CD14-positive monocyte (primary cell): Measurements from ENCODE around the gene TMEM219. TPM values are rescaled to one million over a fixed set of nuclear protein-coding genes. Genes with fewer than 3 reads are reported as not detected.
A peak's percentile ranks its signal among the peaks of the same experiment; 100 is the strongest.

Experiments
- DNase-seq, 3 donors: peaks; one replicate each; pipeline ENCODE4 v3.0.0-alpha.2; 2011 to 2022
- H2AFZ ChIP-seq: 2 replicates; pipeline ENCODE4 v1.6.0; 2012; ENCODE audit warnings: mild to moderate bottlenecking, low read depth, low read length, inconsistent platforms; ENCODE audit not compliant: insufficient read depth, poor library complexity, severe bottlenecking
- H3K27ac ChIP-seq, 2 donors: 1 replicate in 1 of 2; 2 replicates in 1 of 2; pipeline ENCODE4 v1.5.1; 2012 to 2013; ENCODE audit warnings: low read length in 2 of 2, control low read depth in 1 of 2, inconsistent platforms in 1 of 2, low read depth in 1 of 2, mild to moderate bottlenecking in 1 of 2
- H3K27me3 ChIP-seq, 2 donors: one replicate each; pipeline versions ENCODE4 v1.6.0 to v1.6.1; 2011 to 2013; ENCODE audit warnings: low read length in 2 of 2; ENCODE audit not compliant: control insufficient read depth in 2 of 2, insufficient read depth in 2 of 2
- H3K36me3 ChIP-seq, 2 donors: replicated peaks in 1 of 2; 1 replicate in 1 of 2; 2 replicates in 1 of 2; pipeline versions ENCODE4 v1.5.1 to v1.6.1; 2012 to 2013; ENCODE audit warnings: low read length in 2 of 2, control low read depth in 1 of 2, inconsistent platforms in 1 of 2, mild to moderate bottlenecking in 1 of 2; ENCODE audit not compliant: insufficient read depth in 2 of 2, control insufficient read depth in 1 of 2
- H3K4me1 ChIP-seq, 2 donors: 1 replicate in 1 of 2; 2 replicates in 1 of 2; pipeline versions ENCODE4 v1.5.1 to v1.6.1; 2012 to 2013; ENCODE audit warnings: low read length in 2 of 2, control low read depth in 1 of 2, inconsistent platforms in 1 of 2, mild to moderate bottlenecking in 1 of 2, moderate library complexity in 1 of 2; ENCODE audit not compliant: insufficient read depth in 2 of 2, control insufficient read depth in 1 of 2
- H3K4me2 ChIP-seq: replicated peaks from 2 replicates; pipeline ENCODE3; 2012; ENCODE audit warnings: low read length, moderate library complexity, mild to moderate bottlenecking; ENCODE audit not compliant: poor library complexity, severe bottlenecking; ENCODE audit errors: extremely low read depth
- H3K4me3 ChIP-seq, 3 experiments: fragments of 200-600 bp in 1 of 3; sonication (generic) in 1 of 3; replicated peaks in 1 of 3; 1 replicate in 2 of 3; 2 replicates in 1 of 3; pipeline ENCODE4 v1.5.1; 2011 to 2013; ENCODE audit warnings: low read length in 3 of 3, mild to moderate bottlenecking in 3 of 3, control low read depth in 2 of 3, low read depth in 2 of 3, inconsistent platforms in 1 of 3, moderate library complexity in 1 of 3
- H3K79me2 ChIP-seq: 2 replicates; pipeline ENCODE4 v1.6.0; 2012; ENCODE audit warnings: mild to moderate bottlenecking, control low read depth, inconsistent platforms, low read length, moderate library complexity; ENCODE audit not compliant: insufficient read depth
- H3K9ac ChIP-seq: 2 replicates; pipeline ENCODE4 v1.6.0; 2017; ENCODE audit warnings: low read length, mild to moderate bottlenecking; ENCODE audit not compliant: insufficient read depth, poor library complexity, severe bottlenecking
- H3K9me3 ChIP-seq, 2 donors: replicated peaks in 1 of 2; 1 replicate in 1 of 2; 2 replicates in 1 of 2; pipeline versions ENCODE4 v1.5.1 to v1.6.1; 2012 to 2013; ENCODE audit warnings: low read length in 2 of 2, control low read depth in 1 of 2; ENCODE audit not compliant: control insufficient read depth in 1 of 2, insufficient read depth in 1 of 2
- H4K20me1 ChIP-seq: 2 replicates; pipeline ENCODE4 v1.6.0; 2012; ENCODE audit warnings: mild to moderate bottlenecking, low read length, control low read depth, moderate library complexity; ENCODE audit not compliant: insufficient read depth
- H3K27ac Mint-ChIP-seq, 7 donors: one replicate each; pipeline ENCODE4 v1.8.0; 2020; ENCODE audit warnings: mild to moderate bottlenecking in 7 of 7, mixed read lengths in 7 of 7, moderate library complexity in 6 of 7, inconsistent platforms in 2 of 7
- H3K27me3 Mint-ChIP-seq, 3 donors: one replicate each; pipeline ENCODE4 v1.8.0; 2021 to 2022; ENCODE audit warnings: low read depth in 3 of 3, mild to moderate bottlenecking in 3 of 3, mixed read lengths in 3 of 3, moderate library complexity in 3 of 3, inconsistent platforms in 1 of 3
- H3K36me3 Mint-ChIP-seq, 2 donors: one replicate each; pipeline ENCODE4 v1.8.0; 2020; ENCODE audit warnings: mixed read lengths in 2 of 2, inconsistent platforms in 1 of 2, mild to moderate bottlenecking in 1 of 2
- H3K4me1 Mint-ChIP-seq: one replicate; pipeline ENCODE4 v1.8.0; 2020; ENCODE audit warnings: mild to moderate bottlenecking, mixed read lengths
- H3K4me3 Mint-ChIP-seq, 2 donors: one replicate each; pipeline ENCODE4 v1.8.0; 2020; ENCODE audit warnings: mild to moderate bottlenecking in 2 of 2, mixed read lengths in 2 of 2, moderate library complexity in 1 of 2
- H3K9me3 Mint-ChIP-seq, 7 donors: one replicate each; pipeline ENCODE4 v1.8.0; 2020 to 2022; ENCODE audit warnings: mixed read lengths in 7 of 7, mild to moderate bottlenecking in 6 of 7, moderate library complexity in 6 of 7, inconsistent platforms in 2 of 7
- CTCF ChIP-seq: fragments of 200-600 bp; IDR thresholded peaks from one replicate; pipeline ENCODE4 v1.8.0; 2022; ENCODE audit warnings: antibody characterized with exemption, mild to moderate bottlenecking
- WGBS: methylation state at CpG from one replicate; pipeline ENCODE4 v1.1.5; 2013; ENCODE audit warnings: missing lambda C conversion rate; ENCODE audit not compliant: insufficient coverage; 5-methylcytosine and 5-hydroxymethylcytosine counted together
- intact Hi-C, 2 donors: fragments of 100-400 bp; cut with micrococcal nuclease; formaldehyde crosslinking; loops; one replicate each; pipeline versions ENCODE4 v1.15.0 to v1.15.1; 2023
- polyA plus RNA-seq, 3 donors: library from polyadenylated mRNA; depleted of rRNA in 1 of 3; unstranded in 2 of 3; stranded (reverse) in 1 of 3; fragments of 300-500 nt in 2 of 3; fragments of >200 nt in 1 of 3; fragmentation: Illumina TruSeq in 2 of 3; gene quantifications; 1 replicate in 2 of 3; 2 replicates in 1 of 3; pipeline ENCODE4 v1.2.3, GENCODE V29; 2012 to 2021

Gene TMEM219
- polyA plus RNA-seq, 3 donors = 157 to 265 (median 227) TPM

- Histone ChIP-seq H3K79me2 (no peaks in the 10 kb centered on the region), H3K9ac (no peak overlapping the region), H3K9me3 (no peaks in the 10 kb centered on the region), H3K27ac (no peak overlapping the region), H3K4me2 (no peak overlapping the region), H3K4me1 (no peaks in the 10 kb centered on the region), H3K36me3 (peaks cover 98 to 100% of the 10 kb centered on the region in 2 donors), H4K20me1 (peaks cover 17% of the 10 kb centered on the region), H3K27me3 (no peaks in the 10 kb centered on the region), H3K4me3 (no peak overlapping the region), H2AFZ (no peak overlapping the region)
- Mint-ChIP-seq H3K4me3 (no peak overlapping the region), H3K9me3 (peaks cover 0 to 2% (median 0%) of the 10 kb centered on the region in 7 donors), H3K36me3 (peaks cover 86 to 94% of the 10 kb centered on the region in 2 donors), H3K27me3 (peaks cover 0 to 2% (median 0%) of the 10 kb centered on the region in 3 donors), H3K4me1 (no peaks in the 10 kb centered on the region), H3K27ac (no peak overlapping the region)
- TF ChIP-seq CTCF = no peak
- WGBS = 80% methylated on average over 1 of the region's 5 CpGs
- intact Hi-C loops = no loop called here
- DNase-seq = no peak
These were observed 22.9 kb downstream of the TMEM219 start for GRCh38 chr16:29984764-29985147.

- intact Hi-C loops = no loop called here
- no peaks in the 10 kb centered on the region for H3K4me1 ChIP-seq
- Mint-ChIP-seq H3K4me3 (no peak overlapping the region), H3K27ac (peak overlapping the region in 1 of 7 donors; percentile 69), H3K9me3 (peaks cover 0 to 2% (median 0%) of the 10 kb centered on the region in 7 donors), H3K4me1 (no peaks in the 10 kb centered on the region), H3K36me3 (peaks cover 85 to 94% of the 10 kb centered on the region in 2 donors), H3K27me3 (peaks cover 0 to 2% (median 0%) of the 10 kb centered on the region in 3 donors)
- no peaks in the 10 kb centered on the region for H3K79me2 ChIP-seq
- H2AFZ ChIP-seq = no peak overlapping the region
- H3K36me3 ChIP-seq = peaks cover 98 to 100% of the 10 kb centered on the region in 2 donors
- peaks cover 17% of the 10 kb centered on the region for H4K20me1 ChIP-seq
- H3K27ac ChIP-seq = no peak overlapping the region
- H3K4me3 ChIP-seq = no peak overlapping the region
- no peaks in the 10 kb centered on the region for H3K9me3 ChIP-seq
- H3K27me3 ChIP-seq = no peaks in the 10 kb centered on the region
- DNase-seq = no peak
- H3K4me2 ChIP-seq = no peak overlapping the region
- 97% methylated on average over 28 of the region's 28 CpGs for WGBS
- TF ChIP-seq CTCF = no peak
- H3K9ac ChIP-seq = no peak overlapping the region
These were observed 23.5 kb downstream of the TMEM219 start for GRCh38 chr16:29985271-29985811.
